ENCODE data around the gene DDX18. TPM values are rescaled to one million over a fixed set of nuclear protein-coding genes. Genes with fewer than 3 reads are reported as not detected.
"Not testable (repeated sequence)": the region's sequence is repeated elsewhere in the genome, so short reads cannot be mapped to it uniquely, and the experiment has no call there.

DDX18 gene
- total RNA-seq, 6 experiments from 2014 or later, result 50.1 to 61.0 (median 57.0) TPM

DNA sequence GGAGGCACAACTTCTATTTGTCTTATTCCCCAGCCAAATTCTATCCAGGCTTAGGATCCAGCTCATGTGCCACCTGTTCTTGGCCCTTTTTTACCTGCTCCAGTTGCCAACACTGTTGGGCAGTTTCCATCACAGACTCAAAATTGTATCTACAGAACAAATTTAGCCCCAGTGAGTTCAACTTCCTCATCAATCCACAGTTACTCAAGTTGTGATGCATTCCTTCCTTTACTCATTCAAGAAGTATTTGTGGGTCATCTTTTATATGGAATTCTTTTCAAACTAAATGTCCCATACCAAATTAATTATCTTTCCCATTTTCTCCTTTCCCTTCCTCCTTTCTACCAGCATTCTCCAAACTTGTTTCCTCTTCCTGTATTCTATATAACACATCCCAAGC is 12.7 kb upstream of the DDX18 start:
- H3K4me3 Mint-ChIP-seq, result peak overlapping the region; percentile 47
- no peaks in the 10 kb centered on the region; the same call in 1 of the 2 replicates for H3K27me3 Mint-ChIP-seq (ENCODE audit: insufficient read depth)

DNA sequence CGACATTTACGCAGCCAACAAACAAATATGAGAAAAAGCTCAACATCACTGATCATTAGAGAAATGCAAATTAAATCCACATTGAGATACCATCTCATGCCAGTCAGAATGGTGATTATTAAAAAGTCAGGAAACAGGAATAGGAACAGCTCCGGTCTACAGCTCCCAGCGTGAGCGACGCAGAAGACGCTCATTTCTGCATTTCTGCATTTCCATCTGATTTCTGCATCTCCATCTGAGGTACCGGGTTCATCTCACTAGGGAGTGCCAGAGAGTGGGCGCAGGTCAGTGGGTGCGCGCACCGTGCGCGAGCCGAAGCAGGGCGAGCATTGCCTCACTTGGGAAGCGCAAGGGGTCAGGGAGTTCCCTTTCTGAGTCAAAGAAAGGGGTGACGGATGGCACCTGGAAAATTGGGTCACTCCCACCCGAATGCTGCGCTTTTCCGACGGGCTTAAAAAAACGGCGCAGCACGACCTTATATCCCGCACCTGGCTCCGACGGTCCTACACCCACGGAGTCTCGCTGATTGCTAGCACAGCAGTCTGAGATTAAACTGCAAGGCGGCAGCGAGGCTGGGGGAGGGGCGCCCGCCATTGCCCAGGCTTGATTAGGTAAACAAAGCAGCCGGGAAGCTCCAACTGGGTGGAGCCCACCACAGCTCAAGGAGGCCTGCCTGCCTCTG is 10.7 kb upstream of the DDX18 start:
- not testable (repeated sequence) for DNase-seq; H3K9me3 Mint-ChIP-seq; H3K36me3 Mint-ChIP-seq (ENCODE audit: low read depth); H3K27me3 Mint-ChIP-seq (ENCODE audit: insufficient read depth); H3K27ac Mint-ChIP-seq
- Mint-ChIP-seq H3K4me1 (ENCODE audit: low read depth) (peaks cover 22% of the 10 kb centered on the region), H3K4me3 (peak overlapping the region; percentile 59; the same call in 1 of the 2 replicates)

More for the DNA sequence above, 12.7 kb upstream of the DDX18 start:
- peaks cover 22% of the 10 kb centered on the region for H3K4me1 Mint-ChIP-seq (ENCODE audit: low read depth)
- no peak for TF ChIP-seq CTCF (IDR thresholded peaks at IDR 0.05)
- peak; percentile 37 for DNase-seq
- peak overlapping the region; percentile 75 for H3K27ac Mint-ChIP-seq
- H3K36me3 Mint-ChIP-seq (ENCODE audit: low read depth), result no peaks in the 10 kb centered on the region
- no peaks in the 10 kb centered on the region for H3K9me3 Mint-ChIP-seq

GRCh38 chr2:117812443-117812842 is 2.0 kb upstream of the DDX18 start:
- H3K9me3 Mint-ChIP-seq, result no peaks in the 10 kb centered on the region
- peaks cover 3% of the 10 kb centered on the region for H3K27me3 Mint-ChIP-seq (ENCODE audit: insufficient read depth)
- no peak for TF ChIP-seq CTCF (IDR thresholded peaks at IDR 0.05)
- H3K4me3 Mint-ChIP-seq, result no peak overlapping the region
- H3K36me3 Mint-ChIP-seq (ENCODE audit: low read depth), result peaks cover 14% of the 10 kb centered on the region
- no peak for DNase-seq
- peaks cover 23% of the 10 kb centered on the region for H3K4me1 Mint-ChIP-seq (ENCODE audit: low read depth)
- no peak overlapping the region for H3K27ac Mint-ChIP-seq

DNA sequence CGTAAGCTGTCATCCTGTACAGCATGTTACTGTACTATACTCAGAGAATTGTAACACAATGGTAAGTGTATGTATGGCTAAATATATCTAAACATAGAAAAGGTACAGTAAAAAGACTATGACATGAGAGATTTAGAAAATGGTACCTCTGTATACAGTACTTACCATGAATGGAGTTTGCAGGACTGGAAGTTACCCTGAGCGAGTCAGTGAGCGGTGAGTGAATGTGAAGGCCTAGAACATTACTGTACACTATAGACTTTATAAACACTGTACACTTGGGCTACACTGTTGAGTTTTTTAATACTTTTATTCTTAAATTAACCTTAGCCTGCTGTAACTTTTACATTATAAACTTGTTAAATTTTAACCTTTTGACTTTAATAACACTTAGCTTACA is 1.5 kb downstream of the DDX18 start:
- Mint-ChIP-seq H3K27ac (peak overlapping the region; percentile 29; the same call in 1 of the 2 replicates), H3K36me3 (ENCODE audit: low read depth) (peaks cover 37% of the 10 kb centered on the region), H3K27me3 (ENCODE audit: insufficient read depth) (peaks cover 1% of the 10 kb centered on the region), H3K4me1 (ENCODE audit: low read depth) (peaks cover 24% of the 10 kb centered on the region), H3K4me3 (peak overlapping the region; percentile 100), H3K9me3 (no peaks in the 10 kb centered on the region)
- DNase-seq, result no peak
- TF ChIP-seq CTCF (IDR thresholded peaks at IDR 0.05), result no peak

- H3K4me3 Mint-ChIP-seq, result no peak overlapping the region
- H3K36me3 Mint-ChIP-seq (ENCODE audit: low read depth), result peaks cover 60% of the 10 kb centered on the region
- H3K9me3 Mint-ChIP-seq, result no peaks in the 10 kb centered on the region
- H3K4me1 Mint-ChIP-seq (ENCODE audit: low read depth), result peaks cover 24% of the 10 kb centered on the region
- TF ChIP-seq CTCF (IDR thresholded peaks at IDR 0.05), result no peak
- no peak for DNase-seq
- H3K27ac Mint-ChIP-seq, result no peak overlapping the region
- H3K27me3 Mint-ChIP-seq (ENCODE audit: insufficient read depth), result no peaks in the 10 kb centered on the region; the same call in 1 of the 2 replicates
These were observed 4.4 kb downstream of the DDX18 start for GRCh38 chr2:117818921-117819320.

DNA sequence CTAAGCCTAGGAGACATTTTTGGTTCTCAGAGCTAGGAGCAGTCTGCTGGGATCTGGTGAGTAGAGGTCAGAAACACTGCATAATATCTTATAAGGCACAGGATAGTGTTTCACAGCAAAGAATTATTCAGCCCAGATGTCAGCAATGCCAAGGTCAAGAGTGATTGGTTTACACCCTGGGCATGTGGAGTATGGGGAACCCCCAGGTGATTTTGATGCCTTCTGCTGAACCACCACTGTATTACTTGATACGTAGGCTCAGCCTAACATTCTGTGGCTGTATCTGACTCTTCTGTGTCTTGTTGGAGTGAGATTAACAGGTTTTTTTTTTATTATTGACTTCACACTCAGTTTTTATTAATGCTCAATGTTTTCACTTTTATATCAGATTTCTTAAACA is 6.0 kb downstream of the DDX18 start:
- TF ChIP-seq CTCF (IDR thresholded peaks at IDR 0.05), result no peak
- no peak overlapping the region for H3K27ac Mint-ChIP-seq
- no peaks in the 10 kb centered on the region for H3K9me3 Mint-ChIP-seq
- H3K36me3 Mint-ChIP-seq (ENCODE audit: low read depth), result peaks cover 59% of the 10 kb centered on the region
- H3K4me1 Mint-ChIP-seq (ENCODE audit: low read depth), result peaks cover 20% of the 10 kb centered on the region
- no peaks in the 10 kb centered on the region for H3K27me3 Mint-ChIP-seq (ENCODE audit: insufficient read depth)
- H3K4me3 Mint-ChIP-seq, result no peak overlapping the region
- DNase-seq, result no peak

Measured in HFFc6 (cell line).